NCI-H446 treated with DMSO at 0.1 percent for 48 hours (cell line): ENCODE results near the gene C9orf43.
A peak's percentile ranks its signal among the peaks of the same experiment; 100 is the strongest.
"Not testable (repeated sequence)": the region's sequence is repeated elsewhere in the genome, so short reads cannot be mapped to it uniquely, and the experiment has no call there.

Experiments
- DNase-seq: peaks from one replicate; lab custom pipeline; 2025; lab: John Stamatoyannopoulos, UW

C9orf43 gene, protein sequence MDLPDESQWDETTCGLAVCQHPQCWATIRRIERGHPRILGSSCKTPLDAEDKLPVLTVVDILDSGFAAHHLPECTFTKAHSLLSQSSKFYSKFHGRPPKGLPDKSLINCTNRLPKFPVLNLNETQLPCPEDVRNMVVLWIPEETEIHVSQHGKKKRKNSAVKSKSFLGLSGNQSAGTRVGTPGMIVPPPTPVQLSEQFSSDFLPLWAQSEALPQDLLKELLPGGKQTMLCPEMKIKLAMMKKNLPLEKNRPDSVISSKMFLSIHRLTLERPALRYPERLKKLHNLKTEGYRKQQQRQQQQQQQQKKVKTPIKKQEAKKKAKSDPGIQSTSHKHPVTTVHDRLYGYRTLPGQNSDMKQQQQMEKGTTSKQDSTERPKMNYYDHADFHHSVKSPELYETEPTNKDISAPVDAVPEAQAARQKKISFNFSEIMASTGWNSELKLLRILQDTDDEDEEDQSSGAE

DNA sequence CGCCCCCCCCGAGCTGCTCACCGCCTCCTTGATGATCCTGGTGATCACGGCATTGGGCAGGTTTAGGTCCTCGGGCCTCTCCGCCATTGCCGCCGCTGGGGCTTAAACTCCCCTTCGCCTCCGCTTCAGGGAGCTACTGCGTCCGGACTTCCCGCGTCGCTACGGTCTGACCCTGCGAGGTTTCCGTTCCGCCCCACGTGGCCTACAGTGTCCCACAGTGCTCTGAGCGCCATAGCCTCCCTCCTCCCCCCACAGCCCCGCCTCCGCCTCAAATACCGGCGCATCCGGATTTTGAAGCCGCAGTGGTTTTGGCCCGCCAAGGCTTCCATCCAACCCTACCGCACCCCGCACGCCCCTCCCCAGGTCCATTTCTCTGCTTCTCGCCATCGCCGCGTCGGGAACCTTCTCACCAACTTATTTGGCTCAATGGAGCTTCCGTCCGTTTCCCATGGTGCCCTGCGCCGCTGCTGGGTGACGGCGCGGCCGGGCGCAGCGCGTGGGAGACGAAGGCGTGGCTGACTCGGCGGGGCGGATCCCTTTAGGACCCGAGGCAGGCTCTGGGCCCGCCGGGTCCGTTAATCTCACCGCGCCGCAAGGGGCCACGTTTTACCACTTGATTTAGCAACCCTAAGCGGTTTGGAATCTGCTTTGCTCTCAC, at the start of gene C9orf43, which contains the start of gene POLE3:
TSS of gene C9orf43 (plus strand) at position 541 of the 658 bp plus-strand sequence. CDS start 2,747 bp downstream, outside the sequence.
TSS of gene POLE3 (minus strand) at position 469 of the 658 bp plus-strand sequence. CDS start at position 87, 382 bp downstream.
- DNase-seq = peak; percentile 73

DNA sequence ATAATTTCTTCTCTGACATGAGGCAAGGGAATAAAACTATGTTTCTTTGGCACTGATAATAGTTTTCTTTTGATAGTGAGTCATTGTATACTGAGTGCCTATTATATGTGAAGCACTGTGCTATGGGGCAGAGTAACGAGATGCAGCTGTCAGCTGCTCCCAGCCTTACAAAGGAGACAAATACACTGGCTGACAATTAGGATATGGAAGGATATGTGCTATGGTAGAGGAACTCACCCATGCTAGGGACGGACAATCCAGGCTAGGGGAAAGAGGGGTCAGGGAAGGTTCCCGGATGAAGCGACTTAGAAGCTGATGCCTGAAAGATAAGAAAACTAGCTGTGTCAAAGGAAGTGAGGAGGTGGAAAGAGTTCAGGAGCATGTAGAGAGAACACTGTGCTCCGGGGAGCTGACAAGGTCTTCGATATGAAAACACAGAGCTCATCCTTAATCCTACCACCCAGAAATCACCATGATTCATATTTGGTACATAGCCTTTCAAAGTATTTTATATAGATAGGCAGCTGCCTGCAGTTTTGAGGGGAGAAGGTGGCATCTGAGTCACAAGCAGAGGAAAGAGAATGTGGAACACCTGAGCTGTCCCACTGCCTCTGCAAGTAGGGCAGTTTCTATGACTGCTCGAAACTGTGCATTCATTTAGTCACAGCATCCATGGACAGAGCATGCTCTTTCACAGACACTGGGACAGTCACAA, 49.1 kb upstream of the C9orf43 start:
- DNase-seq = no peak

DNA sequence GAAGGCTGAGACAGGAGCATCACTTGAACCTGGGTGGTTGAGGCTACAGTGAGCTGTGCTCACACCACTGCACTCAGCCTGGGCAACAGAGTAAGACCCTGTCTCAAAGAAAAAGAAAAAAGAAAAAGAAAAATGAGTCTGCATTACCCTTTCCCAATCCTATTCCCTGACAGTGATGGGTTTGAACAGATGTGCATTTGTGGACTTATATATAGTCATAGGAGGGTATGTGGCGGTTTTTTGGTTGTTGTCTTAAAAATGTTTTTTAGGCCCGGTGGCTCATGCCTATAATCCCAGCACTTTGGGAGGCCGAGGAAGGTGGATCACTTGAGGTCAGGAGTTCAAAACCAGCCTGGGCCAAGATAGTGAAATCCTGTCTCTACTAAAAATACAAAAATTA, 47.2 kb upstream of the C9orf43 start:
- DNase-seq = no peak

DNA sequence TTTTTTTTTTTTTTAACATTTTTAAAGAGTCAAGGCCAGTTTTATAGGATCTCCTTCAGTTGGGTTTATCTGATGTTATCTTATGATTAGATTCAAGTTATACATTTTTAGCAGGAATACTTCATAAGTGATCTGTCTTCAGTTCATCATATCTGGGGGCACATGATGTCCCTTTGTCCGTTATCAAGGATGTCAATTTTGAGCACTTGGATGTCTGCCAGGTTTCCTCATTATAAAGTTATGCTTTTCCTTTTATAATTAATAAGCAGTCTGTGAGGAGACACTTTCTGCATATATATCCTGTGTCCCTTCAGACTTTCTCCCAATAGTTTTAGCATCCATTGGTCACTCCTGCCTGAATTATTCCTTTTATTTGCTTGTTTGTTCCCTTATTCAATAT, 45.6 kb upstream of the C9orf43 start:
- no peak for DNase-seq

DNA sequence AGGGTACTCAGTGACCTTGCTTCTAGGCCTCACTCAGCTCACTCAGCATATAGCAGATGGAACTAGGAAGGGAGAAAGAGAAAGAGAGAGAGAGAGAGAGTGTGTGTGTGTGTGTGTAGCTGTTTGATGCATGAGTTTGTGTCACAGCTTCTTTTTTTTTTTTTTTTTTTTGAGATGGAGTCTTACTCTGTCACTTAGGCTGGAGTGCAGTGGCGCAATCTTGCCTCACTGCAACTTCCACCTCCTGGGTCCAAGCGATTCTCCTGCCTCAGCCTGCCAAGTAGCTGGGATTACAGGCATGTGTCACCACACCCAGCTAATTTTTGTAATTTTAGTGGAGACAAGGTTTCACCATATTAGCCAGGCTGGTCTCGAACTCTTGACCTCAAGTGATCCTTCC, 44.9 kb upstream of the C9orf43 start:
- not testable (repeated sequence) for DNase-seq

DNA sequence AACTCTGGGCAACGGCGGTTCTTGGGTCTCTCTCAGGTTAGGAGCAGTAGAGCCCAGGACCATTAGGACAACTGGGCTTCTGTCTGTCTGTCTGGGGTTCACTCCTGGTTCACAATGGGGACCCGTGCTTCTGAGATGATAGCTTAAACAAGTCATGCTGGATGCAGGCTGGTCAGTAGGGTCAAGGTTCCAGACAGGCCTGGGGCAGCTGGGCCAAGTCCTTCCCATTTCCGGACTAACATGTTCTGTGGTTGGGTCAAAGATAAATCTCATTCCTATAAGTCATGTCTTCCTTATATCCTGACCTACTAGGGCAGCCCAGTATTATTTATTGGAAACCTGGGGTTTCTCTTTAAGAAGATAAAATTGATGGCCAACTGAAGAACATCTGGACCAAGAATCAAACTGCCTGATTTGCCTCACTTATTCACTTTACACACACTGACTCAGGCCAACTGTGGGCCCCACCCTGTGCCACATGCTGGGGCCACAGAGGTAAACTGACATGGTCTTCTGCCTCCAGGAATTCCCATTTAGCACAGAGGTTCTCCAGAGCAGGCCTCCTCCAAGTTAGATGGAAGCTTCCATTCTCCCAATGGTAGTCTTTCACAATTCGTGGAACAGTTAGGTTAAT, 42.1 kb upstream of the C9orf43 start:
- DNase-seq = no peak

DNA sequence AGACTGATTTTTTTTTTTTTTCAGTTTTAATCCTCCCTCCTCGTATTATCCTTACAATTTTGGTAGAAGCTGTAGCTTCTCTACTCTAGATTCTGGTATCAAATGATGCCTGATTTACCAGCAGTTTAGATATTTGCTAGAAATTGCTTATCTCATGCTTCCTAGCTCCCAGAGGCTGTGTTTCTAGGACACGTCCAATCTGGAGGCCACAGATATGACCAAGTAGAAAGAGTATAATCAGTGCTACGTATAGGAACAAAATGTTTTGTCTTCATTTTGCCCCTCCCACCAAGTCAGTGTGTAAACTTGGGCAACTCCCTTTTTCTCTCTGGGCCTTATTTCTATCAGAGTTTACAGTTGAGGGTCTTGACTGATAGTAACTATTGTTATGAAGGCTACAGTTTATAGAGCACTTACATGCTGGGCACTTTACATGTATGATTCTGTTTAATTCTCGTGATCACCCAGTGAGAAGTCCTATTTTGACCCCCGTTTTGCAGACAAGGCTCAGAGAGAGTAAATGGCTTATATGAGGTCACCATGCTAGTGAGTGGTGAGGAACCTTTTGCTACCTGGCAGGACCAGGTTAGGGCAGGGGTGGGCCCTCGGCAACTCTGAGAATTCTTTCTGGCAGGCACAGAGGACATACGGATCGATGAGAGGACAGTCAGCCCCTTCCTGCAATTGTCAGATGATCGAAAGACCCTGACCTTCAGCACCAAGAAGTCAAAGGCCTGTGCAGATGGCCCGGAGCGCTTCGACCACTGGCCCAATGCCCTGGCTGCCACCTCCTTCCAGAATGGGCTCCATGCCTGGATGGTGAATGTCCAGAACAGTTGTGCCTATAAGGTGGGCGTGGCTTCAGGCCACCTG, 41.3 kb upstream of the C9orf43 start:
- no peak for DNase-seq

DNA sequence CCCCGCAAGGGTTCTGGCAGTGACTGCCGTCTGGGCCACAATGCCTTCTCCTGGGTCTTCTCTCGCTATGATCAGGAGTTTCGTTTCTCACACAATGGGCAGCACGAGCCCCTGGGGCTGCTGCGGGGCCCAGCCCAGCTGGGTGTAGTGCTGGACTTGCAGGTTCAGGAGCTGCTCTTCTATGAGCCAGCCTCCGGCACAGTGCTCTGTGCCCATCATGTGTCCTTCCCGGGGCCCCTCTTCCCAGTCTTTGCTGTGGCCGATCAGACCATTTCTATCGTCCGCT, 40.7 kb upstream of the C9orf43 start:
- DNase-seq = no peak

DNA sequence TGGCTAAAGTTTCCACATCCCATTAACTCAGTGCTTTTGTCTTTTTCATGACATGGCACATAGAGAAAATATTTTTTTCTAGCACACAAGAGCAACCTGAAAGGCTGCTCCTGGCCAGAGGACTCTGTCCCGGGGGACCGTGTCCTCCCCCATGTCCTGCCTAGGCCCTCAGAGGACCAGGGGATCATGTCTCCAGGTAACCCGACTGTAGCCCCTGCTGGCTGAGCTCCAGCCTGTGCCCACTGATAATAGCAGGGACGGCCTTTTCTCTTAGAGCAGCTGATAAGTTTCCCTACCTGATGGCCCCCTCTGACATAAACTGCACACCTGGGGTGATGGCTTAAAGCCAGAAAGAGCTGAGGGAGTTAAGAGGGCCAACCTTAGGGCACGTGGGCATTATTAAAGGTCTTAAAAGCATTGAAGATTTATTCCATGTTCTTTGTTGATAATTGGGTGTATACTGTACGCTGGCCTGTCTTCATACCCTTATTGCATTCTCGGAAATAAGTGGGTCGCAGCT, 39.7 kb upstream of the C9orf43 start:
- no peak for DNase-seq

DNA sequence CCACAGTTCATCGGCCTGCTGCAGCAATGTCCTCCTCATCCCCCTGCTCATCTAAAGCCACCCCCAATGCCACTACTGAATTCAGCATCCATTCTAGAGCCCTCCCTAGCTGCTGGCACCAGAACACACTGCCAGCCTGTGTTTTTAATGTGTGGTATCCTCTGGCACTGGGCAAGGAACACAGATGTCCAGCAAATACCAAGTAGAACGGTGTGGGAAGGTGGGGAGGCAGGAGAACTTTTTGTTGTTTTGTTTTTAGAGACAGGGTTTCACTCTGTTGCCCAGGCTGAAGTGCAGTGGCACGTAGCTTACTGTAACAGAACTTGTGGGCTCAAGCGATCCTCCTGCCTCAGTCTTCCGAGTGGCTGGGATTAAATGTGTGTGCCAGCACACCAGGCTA, 38.5 kb upstream of the C9orf43 start:
- no peak for DNase-seq

DNA sequence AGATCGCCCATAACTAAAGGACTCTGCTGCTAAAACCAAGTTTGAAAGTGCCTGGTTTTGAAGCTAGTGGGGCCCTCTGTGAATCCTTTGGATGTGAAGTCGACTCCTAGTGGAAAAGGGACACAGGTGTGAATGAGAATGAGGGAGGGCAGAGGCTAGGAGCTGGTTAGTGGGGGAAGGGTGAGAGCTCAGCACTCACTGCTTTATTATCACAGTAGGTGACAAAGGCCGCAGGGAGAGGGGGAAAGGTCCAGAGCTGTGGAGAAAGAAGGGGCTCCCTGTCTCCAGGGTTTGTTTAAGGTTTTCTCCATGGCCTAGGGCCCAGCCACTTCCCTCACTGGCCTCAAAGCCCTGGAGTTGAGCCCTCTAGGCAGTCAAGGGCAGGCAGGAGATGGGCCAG, 37.3 kb upstream of the C9orf43 start:
- DNase-seq = no peak

DNA sequence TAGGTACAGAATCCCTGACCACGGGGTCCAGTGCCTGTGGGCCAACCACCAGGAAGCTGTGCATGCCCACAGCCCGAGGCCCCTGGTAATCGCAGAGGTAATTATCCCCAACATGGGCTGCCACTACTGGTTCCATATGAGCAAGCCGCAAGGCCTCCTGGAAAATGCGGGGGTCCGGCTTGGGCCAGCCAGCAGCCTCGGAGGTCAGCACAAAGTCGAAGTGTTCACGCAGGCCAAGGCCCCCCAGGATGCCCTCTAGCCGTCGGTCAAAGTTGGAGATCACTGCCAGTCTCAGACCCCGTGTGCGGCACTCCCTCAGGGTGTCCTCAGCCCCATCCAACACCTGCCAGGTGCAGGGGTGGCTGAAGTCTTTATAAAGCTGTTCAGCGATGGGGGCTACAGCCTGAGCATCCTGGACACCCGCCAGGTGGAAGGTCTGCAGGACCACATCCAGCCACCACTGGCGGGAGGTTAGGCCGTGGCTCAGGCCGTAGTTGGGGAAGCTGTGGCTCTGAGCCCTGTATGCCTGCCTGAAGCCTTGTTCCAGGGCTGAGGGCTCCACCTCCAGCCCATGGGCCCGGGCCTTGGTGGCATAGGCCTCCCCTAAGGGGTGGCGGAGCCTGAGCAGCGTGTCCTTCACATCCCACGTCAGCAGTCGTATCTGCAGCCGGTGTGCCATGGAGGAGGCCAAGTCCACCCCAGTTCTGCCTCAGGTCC, 36.7 kb upstream of the C9orf43 start:
- DNase-seq = no peak

DNA sequence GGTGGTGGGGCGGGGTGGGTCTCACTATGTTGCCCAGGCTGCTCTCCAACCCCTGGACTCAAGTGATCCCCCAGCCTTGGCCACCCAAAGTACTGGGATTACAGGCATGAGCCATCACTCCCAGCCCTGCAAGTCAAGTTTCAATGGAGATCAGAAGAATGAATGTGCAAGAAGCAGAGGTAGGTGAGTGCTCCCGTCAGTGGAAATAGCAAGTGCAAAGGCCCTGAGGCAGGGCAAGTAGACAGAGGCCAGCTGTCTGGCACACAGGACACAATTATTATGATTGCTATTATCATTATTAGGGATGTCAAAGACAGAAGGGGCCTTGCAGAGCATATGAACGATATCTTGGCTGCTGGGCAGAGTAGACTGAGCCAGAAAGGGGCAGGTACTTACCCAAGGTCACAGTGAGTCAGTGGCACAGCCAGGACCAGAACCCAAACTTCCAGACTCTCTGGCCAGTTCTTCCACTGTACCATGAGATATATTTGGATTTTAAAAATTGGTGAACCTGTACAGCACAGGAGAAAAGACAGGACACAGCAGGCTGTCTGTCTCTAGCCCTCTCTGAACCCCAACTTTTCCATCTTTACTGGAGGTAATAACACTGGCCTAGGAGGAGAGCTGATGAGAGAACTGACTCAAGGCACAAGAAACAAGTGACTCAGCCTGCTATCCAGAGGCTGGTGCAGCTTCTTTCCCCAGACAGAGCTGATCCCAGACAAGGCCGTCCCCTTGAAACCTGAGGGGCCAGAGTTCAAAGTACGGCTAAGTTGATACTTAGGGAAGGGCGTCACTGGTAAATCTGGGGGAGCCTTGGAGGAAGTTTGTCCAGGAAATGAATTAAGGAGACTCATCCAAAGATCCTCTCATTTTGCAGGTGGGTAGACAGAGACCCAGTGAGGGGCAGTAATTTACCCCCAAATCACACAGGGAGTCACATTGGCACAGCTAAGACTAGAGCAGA, 35.2 kb upstream of the C9orf43 start:
- DNase-seq = no peak

DNA sequence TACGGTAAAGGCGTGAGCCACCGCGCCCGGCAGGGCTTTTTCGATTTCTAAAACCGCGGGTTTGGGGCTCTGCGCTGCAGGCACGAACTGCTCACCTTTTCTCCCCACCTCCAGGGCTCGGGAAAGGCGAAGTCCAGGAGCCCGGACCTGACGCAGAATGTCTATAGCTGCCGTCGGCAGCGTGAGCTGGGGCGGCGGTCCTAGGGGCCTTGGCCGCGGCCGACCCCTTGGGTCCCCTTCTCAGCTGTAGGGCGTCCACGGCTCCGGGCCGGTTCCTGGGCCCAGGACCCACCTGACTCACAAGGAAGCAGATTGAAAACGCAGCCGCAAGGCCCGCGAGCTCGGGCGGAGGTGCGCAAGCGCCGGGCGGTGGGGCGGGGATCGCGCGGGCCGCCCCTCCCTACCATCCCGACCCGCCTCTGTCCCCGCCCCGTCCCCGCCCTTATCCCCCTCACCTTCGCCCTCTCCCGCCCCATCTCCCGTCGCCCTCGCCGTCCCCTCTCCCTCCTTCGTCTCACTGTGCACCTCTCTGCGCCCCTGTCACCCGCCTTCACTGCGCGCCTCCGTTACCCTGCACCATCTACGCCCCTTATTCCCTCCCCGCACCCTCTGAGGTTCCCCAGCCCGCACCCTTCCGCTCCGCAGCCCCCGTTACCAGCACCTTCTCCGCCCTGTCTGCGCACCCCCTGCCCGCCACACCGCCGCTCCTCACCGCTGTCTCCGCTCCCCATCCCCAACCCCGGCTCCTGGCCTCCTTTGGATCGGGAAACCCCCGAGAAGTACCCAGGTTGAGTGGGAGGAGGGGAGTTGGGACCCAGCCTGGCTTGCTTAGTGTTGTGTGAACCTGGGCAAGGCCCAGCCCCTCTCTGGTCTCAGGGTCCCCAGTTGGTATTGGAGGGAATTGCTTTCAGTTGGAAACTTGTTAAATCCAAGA, 33.6 kb upstream of the C9orf43 start, which contains the start of gene HDHD3:
TSS of gene HDHD3 (minus strand) at position 353 of the 934 bp plus-strand sequence. CDS start 2,632 bp downstream, outside the sequence.
- DNase-seq = no peak

DNA sequence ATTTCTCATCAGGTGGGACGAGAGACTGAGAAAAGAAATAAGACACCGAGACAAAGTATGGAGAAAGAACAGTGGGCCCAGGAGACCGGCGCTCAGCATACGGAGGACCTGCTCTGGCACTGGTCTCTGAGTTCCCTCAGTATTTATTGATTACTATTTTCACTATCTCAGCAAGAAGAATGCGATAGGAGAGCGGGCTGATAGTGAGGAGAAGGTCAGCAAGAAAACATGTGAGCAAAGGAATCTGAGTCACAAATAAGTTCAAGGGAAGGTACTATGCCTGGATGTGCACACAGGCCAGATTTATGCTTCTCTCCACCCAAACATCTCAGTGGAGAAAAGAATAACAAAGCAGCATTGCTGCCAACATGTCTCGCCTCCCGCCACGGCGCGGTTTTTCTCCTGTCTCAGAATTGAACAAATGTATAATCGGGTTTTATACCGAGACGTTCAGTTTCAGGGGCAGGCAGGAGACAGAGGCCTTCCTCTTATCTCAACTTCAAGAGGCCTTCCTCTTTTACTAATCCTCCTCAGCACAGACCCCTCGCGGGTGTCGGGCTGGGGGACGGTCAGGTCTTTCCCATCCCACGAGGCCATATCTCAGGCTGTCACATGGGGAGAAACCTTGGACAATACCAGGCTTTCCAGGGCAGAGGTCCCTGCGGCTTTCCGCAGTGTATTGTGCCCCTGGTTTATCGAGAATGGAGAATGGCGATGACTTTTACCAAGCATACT, 31.3 kb upstream of the C9orf43 start:
- not testable (repeated sequence) for DNase-seq

DNA sequence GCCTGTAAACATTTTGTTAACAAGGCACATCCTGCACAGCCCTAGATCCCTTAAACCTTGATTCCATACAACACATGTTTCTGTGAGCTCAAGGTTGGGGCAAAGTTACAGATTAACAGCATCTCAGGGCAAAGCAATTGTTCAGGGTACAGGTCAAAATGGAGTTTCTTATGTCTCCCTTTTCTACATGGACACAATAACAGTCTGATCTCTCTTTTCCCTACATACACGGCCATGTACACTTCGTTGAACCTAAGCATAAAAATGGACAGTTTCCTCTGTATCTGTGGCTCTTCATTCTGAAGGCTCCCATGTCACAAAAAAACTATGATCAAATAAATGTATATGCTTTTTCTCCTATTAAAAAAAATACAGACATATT, 30.7 kb upstream of the C9orf43 start:
- not testable (repeated sequence) for DNase-seq

DNA sequence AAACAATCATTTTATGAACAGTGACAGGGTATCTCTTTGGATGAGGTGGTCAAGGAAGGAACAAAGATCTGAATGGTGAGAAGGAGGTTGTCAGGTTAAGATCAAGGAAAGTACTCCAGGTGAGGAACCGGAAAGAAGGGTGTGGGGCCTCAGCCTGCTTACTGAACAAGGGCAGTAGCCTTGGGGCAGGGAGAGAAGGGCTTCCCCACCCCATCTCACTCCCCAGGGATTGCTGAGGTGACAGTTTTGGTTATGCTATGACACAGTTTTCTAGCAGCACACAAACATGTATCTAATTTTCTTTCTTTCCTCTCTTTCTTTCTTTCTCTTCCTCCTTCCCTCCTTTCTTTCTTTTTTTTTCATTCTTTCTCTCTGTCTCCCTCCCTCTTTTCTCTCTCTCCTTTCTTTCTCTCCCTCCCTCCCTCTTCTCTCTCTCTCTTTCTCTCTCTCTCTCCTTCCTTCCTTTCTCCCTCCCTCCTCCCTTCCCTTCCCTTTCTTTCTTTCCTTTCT, 29.6 kb upstream of the C9orf43 start:
- no peak for DNase-seq
